Measurements from ENCODE around the gene ZSWIM1. TPM values are rescaled to one million over a fixed set of nuclear protein-coding genes. Genes with fewer than 3 reads are reported as not detected.

Gene ZSWIM1
- total RNA-seq: 6.7 TPM

GRCh38 chr20:45880988-45881788, at the start of gene ZSWIM1:
ZSWIM1 (plus strand) TSS chr20:45881227; CDS start chr20:45882593, 1,366 bp downstream.

DNA sequence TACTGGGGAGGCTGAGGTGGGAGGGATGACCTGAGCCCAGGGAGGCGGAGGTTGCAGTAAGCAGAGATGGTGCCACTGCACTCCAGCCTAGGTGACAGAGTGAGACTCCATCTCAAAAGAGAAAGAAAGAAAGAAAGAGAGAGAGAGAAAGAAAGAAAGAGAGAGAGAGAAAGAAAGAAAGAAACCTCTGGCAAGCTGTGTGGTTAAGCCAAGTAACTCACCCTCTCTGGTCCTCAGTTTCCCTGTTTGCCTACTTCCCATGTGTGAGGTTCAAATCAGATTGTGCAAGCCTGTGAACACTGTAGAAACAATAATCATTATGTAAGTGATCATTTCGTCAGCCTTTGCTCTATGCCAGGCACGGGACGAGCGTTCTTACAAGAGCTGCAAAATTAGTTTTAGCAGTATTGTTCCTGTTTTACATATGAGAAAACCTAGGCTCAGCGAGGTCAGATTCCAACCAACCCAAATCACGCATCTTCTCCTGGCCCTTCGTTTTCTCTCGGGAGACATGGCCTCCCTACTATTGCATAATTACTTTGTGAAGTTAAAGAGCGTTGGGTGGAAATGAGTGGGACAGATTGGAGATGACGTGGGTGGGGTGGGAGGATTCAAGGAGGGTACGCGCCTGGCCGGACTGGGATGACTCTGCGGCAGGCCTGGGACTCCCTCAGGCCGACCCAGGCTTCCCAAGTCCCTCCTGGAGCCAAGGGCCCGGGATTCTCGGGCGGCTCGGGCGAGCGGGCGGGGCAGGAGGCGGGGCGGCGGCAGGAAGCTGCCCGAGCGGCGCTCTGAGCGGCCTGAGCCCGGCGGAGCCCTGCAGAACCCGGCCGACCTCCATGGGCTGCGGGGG, 47.8 kb upstream of the ZSWIM1 start, which contains the start of gene SNX21:
TSS of gene SNX21 (plus strand) at position 770 of the 853 bp plus-strand sequence. CDS start 121 bp downstream, outside the sequence.

DNA sequence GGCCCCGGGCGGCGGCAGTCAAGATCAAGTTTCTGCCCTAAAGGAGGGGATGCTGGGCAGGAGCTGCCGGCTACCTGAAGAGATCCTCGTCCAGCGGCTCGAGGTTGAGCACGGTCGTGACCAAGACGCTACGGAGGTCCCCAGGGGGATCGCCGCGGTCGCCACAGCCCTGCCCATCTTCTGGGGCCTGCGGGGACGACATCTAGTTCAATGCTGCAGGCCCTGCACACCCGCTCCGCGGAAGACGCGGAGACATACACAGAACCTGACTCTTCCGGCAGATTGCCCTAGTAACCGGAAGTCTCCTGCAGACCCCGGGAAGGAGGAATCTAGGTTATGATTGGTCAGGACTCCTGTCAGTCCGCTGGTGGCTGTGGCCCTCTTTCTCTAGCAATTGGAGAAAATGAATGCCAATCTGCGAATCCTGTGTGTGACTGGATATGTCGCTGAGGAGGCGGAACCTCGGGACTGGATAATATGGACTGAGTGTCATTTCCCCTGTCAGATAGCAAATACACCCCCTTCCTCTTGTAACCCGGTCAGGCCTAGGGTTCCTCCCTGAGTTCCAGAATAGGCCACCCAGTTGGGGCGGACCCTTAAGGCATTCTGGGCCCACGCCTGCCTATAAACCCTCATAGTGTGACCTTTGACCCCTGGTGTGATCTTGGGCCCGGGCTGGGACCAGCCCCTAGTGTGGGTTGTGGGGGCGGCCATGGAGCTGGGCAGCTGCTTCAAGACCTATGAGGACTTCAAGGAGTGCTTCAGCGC, 23.7 kb upstream of the ZSWIM1 start, which contains the start of the genes ACOT8 and ZSWIM3:
TSS of gene ACOT8 (minus strand) at position 279 of the 768 bp plus-strand sequence. CDS start at position 202, 77 bp downstream.
TSS of gene ZSWIM3 (plus strand) at position 501 of the 768 bp plus-strand sequence. CDS start at position 713, 212 bp downstream.

DNA sequence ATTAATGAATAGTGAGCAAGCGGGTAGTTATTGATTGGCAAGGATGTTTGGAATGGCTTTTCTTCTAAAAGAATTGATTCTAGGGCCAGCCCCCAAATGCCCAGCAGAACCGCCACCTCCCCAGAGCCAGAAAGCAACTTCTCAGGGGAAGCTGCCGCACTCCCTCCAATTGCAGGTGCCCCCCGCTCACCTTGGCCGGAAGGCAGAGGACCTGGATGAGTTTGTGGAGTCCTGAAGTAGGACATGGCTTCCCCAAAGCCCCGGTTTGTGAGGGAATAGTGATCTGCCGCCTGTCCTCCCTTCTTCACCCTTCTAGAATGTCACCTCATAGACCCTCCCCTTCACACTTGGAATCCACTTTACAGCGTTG, 6.3 kb downstream of the ZSWIM1 start, which contains the start of gene SPATA25:
TSS of gene SPATA25 (minus strand) at position 277 of the 370 bp plus-strand sequence. CDS start at position 245, 32 bp downstream.

DNA sequence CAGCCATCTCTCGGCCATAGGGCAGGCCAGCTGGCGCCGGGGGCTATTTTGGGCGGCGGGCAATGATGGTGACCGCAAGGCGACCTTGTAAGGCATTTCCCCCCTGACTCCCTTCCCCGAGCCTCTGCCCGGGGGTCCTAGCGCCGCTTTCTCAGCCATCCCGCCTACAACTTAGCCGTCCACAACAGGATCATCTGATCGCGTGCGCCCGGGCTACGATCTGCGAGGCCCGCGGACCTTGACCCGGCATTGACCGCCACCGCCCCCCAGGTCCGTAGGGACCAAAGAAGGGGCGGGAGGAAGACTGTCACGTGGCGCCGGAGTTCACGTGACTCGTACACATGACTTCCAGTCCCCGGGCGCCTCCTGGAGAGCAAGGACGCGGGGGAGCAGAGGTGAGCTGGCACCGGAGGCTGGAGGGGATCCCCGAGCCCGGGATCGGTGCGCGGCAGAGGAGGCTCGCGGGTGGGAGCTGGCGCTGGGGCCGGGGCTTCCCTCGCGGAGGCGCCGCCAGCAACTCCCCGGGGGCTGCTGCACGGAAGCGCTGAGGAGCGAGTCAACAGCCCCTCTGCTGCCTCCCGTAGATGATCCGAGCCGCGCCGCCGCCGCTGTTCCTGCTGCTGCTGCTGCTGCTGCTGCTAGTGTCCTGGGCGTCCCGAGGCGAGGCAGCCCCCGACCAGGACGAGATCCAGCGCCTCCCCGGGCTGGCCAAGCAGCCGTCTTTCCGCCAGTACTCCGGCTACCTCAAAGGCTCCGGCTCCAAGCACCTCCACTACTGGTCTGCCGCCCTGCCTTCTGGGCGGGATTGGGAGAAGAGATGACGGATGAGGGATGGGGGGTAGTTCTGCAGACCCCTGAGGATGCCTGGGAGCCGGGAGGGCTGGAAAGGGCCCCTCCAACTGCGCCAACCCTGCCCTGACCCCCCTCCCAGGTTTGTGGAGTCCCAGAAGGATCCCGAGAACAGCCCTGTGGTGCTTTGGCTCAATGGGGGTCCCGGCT, 10.3 kb downstream of the ZSWIM1 start, which contains the start of the genes CTSA and NEURL2:
TSS of gene CTSA (plus strand) at position 351 of the 999 bp plus-strand sequence. CDS start at position 585, 234 bp downstream.
TSS of gene NEURL2 (minus strand) at position 224 of the 999 bp plus-strand sequence. CDS start at position 7, 217 bp downstream.

DNA sequence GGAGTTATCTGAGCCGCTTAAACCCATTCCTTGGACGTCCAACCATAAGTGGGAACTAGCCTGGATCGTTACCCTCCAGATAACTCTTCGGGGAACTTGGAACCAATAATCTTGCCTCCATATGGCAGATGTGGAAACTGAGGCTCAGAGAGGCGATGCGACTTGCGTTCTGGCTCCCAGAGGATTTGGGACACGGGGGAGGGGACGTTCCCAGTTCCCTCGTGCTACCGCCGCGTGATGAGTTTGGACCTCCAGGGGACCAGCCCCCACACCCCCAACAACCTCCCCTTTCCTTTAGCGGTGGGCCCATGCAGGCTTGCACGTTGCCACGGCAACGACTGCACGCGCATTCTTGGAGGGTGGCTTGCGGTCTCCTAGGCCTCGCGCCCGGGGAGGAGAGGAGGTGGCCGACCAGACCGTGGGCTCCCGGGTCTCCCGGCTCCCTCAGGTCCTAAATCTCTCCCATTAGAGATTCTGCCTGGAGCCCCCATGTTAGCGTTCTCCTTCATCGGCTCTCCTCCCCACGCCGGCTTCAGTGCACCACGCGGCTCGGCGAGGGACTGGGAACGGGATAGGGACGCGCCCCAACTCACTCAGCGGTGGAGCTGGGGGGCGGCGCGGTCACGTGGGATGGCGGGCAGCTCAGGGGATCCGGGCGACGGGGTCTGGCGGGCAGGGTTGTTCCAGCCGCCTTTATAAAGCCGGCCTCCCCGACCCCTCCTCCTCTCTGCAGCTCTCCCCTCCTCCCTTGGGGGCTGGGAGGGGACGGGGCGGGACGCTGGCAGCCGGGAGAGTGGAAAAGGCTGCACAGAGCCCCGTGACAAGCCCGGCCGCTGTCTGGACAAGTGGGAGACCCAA, 30.7 kb downstream of the ZSWIM1 start, which contains the start of gene PLTP:
TSS of gene PLTP (minus strand) at position 670 of the 858 bp plus-strand sequence. CDS start 703 bp downstream, outside the sequence.

Other genes starting within 250 kb of the ZSWIM1 start
- not detected for gene WFDC9, start 249.9 kb upstream of the ZSWIM1 start, total RNA-seq
- not detected for gene WFDC11, start 211.0 kb upstream of the ZSWIM1 start, total RNA-seq
- gene WFDC13, start 179.2 kb upstream of the ZSWIM1 start, total RNA-seq: not detected
- gene WFDC10B, start 176.2 kb upstream of the ZSWIM1 start, total RNA-seq: not detected
- gene SPINT4, start 158.9 kb upstream of the ZSWIM1 start, total RNA-seq: not detected
- gene WFDC3, start 89.3 kb upstream of the ZSWIM1 start, total RNA-seq: 0.69 TPM
- 12.5 TPM for gene DNTTIP1, start 89.3 kb upstream of the ZSWIM1 start, total RNA-seq
- gene UBE2C, start 68.6 kb upstream of the ZSWIM1 start, total RNA-seq: 7.6 TPM
- gene TNNC2, start 53.9 kb upstream of the ZSWIM1 start, total RNA-seq: not detected
- gene SNX21, start 47.4 kb upstream of the ZSWIM1 start, total RNA-seq: 21.0 TPM
- gene ACOT8, start 23.8 kb upstream of the ZSWIM1 start, total RNA-seq: 40.4 TPM
- gene ZSWIM3, start 23.6 kb upstream of the ZSWIM1 start, total RNA-seq: 13.8 TPM
- 1.6 TPM for gene SPATA25, start 6.4 kb downstream of the ZSWIM1 start, total RNA-seq
- gene NEURL2, start 10.0 kb downstream of the ZSWIM1 start, total RNA-seq: 4.6 TPM
- 28.4 TPM for gene CTSA, start 10.1 kb downstream of the ZSWIM1 start, total RNA-seq
- 49.8 TPM for gene PLTP, start 30.9 kb downstream of the ZSWIM1 start, total RNA-seq
- gene PCIF1, start 53.5 kb downstream of the ZSWIM1 start, total RNA-seq: 12.5 TPM
- 15.5 TPM for gene ZNF335, start 91.0 kb downstream of the ZSWIM1 start, total RNA-seq
- 0.23 TPM for gene MMP9, start 127.7 kb downstream of the ZSWIM1 start, total RNA-seq
- gene SLC12A5, start 148.0 kb downstream of the ZSWIM1 start, total RNA-seq: 113 TPM
- 21.9 TPM for gene NCOA5, start 208.7 kb downstream of the ZSWIM1 start, total RNA-seq
- gene CD40, start 237.1 kb downstream of the ZSWIM1 start, total RNA-seq: 0.92 TPM

Data from diencephalon (tissue), 1 donor.